GM12864 (cell line): ENCODE measurements around the gene PDE7B.

ENCODE experiments used
- DNase-seq: peaks from one replicate; pipeline ENCODE4 v3.0.0-alpha.2; 2011; ENCODE audit warnings: low read depth
- H3K4me3 ChIP-seq: 2 replicates; pipeline ENCODE4 v1.5.1; 2011; ENCODE audit warnings: mild to moderate bottlenecking, low read depth, low read length, control low read depth
- TF ChIP-seq, protein P1 (sequence below): IDR thresholded peaks from 2 replicates; pipeline ENCODE4 v1.5.1; 2011; ENCODE audit warnings: low read depth, mild to moderate bottlenecking, moderate library complexity, low read length, control low read depth, inconsistent platforms; ENCODE audit errors: missing control alignments

Gene PDE7B

DNA sequence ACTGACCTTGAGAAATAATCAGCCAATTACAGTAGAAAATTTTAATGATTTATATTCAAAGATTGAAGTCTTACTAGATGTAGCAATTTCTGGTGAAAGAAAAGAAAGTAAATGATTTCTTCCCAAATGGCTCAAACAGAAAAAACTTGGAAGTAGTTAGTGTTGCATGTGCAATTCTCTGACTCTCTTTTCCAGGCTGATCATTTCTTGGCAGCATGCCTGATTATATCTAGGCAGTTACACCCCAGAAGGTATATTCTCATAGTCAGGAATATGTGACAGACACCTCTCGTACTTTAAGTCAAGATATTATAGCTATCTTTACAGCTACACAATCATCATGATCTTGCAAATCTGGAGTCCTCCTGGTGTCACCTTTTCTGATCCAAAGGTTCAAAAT lies 122.9 kb downstream of the PDE7B start:
- DNase-seq = no peak
- TF ChIP-seq, protein P1, sequence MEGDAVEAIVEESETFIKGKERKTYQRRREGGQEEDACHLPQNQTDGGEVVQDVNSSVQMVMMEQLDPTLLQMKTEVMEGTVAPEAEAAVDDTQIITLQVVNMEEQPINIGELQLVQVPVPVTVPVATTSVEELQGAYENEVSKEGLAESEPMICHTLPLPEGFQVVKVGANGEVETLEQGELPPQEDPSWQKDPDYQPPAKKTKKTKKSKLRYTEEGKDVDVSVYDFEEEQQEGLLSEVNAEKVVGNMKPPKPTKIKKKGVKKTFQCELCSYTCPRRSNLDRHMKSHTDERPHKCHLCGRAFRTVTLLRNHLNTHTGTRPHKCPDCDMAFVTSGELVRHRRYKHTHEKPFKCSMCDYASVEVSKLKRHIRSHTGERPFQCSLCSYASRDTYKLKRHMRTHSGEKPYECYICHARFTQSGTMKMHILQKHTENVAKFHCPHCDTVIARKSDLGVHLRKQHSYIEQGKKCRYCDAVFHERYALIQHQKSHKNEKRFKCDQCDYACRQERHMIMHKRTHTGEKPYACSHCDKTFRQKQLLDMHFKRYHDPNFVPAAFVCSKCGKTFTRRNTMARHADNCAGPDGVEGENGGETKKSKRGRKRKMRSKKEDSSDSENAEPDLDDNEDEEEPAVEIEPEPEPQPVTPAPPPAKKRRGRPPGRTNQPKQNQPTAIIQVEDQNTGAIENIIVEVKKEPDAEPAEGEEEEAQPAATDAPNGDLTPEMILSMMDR = no peak
- H3K4me3 ChIP-seq = no peak overlapping the region

DNA sequence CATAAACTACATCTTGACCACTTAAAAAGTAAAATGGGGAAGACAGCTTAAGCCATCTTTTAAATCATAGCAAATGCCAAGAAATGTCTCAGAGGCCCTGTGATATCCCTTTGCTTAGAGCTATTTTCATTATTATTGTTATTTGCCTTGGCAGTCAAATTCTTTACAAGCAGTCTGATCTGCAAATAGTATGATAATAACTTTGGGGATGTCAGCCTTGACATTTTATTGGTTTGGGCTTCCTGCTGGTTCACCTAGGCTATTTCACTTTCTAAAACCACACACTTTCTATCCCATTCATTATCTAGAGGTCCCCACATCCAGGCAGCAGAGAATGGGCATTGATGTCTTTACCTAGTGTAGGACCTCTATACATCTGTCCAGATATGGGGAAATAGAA lies 125.1 kb downstream of the PDE7B start:
- H3K4me3 ChIP-seq = no peak overlapping the region
- TF ChIP-seq, protein P1 = no peak
- no peak for DNase-seq

DNA sequence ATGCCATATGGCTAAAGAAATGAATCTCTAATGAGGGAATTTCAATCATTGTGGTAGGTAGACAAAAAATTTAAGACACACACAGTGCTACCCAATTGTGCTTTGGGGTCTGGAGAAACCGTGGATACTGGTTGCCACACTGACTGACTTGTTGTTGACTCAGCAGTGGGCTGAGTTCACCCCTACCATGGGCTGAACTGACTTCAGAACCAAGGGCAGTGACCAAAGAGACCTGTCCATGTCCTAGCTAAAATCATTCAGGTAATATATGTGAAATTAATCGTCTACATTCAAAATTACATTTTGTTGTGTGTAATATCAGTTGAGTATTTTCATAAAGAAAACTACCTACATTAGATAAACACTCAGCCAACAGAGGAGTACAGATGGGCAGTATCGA lies 131.6 kb downstream of the PDE7B start:
- no peak for DNase-seq
- no peak overlapping the region for H3K4me3 ChIP-seq
- TF ChIP-seq, protein P1 = no peak

DNA sequence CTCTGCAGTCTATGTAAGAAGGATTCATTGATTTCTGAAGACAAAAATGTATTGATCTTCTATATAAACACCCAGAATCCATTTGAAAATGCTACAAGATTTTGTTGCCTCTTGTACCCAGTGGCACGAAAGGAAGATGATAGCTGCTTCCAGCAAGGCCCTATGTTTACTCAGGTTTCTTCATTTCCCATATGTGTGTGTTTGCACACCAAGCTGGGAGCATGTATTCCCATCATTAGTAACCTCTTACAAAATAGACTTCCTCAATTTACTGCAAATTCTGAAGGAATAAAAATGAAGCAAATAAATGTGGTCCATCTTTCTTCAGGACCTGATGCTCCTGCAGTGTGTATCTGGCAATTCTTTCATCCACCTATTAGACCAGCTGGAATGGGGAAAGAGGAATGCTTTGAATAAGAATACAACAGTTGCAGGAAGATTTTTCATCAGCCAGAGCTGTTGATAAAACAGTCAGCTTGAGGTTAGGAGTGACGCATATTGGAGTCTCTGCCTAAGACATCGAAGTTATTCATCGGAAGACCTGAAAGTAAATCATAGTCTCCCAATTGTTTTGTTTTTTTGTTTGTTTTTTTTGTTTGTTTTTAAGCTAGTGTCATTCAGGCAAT lies 132.3 kb downstream of the PDE7B start:
- TF ChIP-seq, protein P1 = no peak
- no peak for DNase-seq
- no peak overlapping the region for H3K4me3 ChIP-seq

DNA sequence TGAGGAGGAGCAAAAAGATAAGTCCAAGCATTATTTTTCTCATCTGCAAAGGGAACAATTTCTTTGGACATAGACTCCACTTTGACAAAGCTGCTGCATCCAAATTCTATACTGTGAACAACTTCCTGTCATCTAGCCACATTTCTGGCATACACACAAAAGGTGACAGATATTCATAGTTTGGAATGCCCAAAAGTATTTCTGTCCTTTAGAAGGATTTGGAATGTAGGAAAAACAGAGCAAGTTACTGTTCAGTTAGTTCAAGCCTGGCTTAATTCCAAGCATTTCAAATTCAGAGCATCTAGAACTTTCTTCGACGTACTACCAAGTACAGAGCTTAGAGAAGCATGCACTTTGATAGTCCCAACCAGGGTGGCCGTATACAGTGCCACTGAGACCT lies 134.0 kb downstream of the PDE7B start:
- H3K4me3 ChIP-seq = no peak overlapping the region
- TF ChIP-seq, protein P1 = no peak
- no peak for DNase-seq

DNA sequence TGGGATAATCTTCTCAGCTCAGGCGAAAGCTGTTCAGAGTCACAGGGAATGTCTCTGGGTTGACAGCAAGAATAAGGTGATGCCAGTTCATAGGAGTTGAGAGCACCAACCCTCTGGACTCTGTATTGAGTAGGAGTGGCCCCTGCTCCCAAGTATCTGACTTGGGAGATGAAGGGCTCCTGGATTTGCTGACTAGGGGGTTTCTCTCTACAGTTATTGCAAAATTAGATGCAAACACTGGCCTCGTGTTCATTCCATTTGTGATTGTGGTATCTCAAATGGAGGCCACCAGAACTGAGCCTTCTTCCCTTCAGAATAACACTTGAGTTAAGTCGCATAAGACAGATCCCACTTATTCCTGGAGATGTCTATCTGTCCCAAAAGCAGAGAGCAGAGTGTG lies 135.7 kb downstream of the PDE7B start:
- H3K4me3 ChIP-seq = no peak overlapping the region
- TF ChIP-seq, protein P1 = no peak

DNA sequence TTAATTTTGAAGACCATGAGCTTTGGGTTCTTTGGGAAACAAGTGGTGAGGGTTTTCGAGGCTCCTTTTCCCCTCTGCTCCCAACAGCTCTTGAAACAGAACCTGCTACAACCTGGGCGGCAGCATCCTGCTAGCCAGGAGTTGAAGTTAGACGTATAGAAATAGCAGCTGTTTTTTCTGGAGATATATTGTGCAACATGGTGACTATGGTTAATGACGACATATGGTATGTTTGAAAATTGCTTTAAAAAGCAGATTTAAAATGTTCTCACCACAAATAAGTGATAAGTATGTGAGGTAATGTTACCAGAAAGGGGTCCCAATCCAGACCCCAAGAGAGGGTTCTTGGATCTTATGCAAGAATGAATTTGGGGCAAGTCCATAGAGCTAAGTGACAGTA lies 138.9 kb downstream of the PDE7B start:
- no peak overlapping the region for H3K4me3 ChIP-seq
- TF ChIP-seq, protein P1 = no peak

More for the DNA sequence above, 135.7 kb downstream of the PDE7B start:
- DNase-seq = no peak

More for the DNA sequence above, 138.9 kb downstream of the PDE7B start:
- no peak for DNase-seq
